ENCODE results near the gene RPL10A.

RPL10A gene

GRCh38 chr6:35445691-35446090 lies 22.5 kb upstream of the RPL10A start:
- peak in 1 of 2 donors; percentile 42 for DNase-seq (ENCODE audit: low read depth in 2 of 2)
- H3K4me3 ChIP-seq (replicated peaks in 1 of 2; ENCODE audit: low read depth in 2 of 2, low read length in 2 of 2): no peak overlapping the region
- TF ChIP-seq CTCF (IDR thresholded peaks at IDR 0.05; ENCODE audit: low read depth, low read length): no peak

GRCh38 chr6:35448191-35448590 lies 20.0 kb upstream of the RPL10A start:
- no peak overlapping the region for H3K4me3 ChIP-seq (replicated peaks in 1 of 2; ENCODE audit: low read depth in 2 of 2, low read length in 2 of 2)
- TF ChIP-seq CTCF (IDR thresholded peaks at IDR 0.05; ENCODE audit: low read depth, low read length): no peak
- DNase-seq (ENCODE audit: low read depth in 2 of 2): no peak

- peak; percentile 81 to 83 for DNase-seq (ENCODE audit: low read depth in 2 of 2)
- TF ChIP-seq CTCF (IDR thresholded peaks at IDR 0.05; ENCODE audit: low read depth, low read length): peak; percentile 70
- no peak overlapping the region for H3K4me3 ChIP-seq (replicated peaks in 1 of 2; ENCODE audit: low read depth in 2 of 2, low read length in 2 of 2)
These were observed 18.8 kb upstream of the RPL10A start for GRCh38 chr6:35449287-35449881.

- DNase-seq (ENCODE audit: low read depth in 2 of 2): no peak
- H3K4me3 ChIP-seq (replicated peaks in 1 of 2; ENCODE audit: low read depth in 2 of 2, low read length in 2 of 2): peak overlapping the region; percentile 13 to 45
These were observed 16.6 kb upstream of the RPL10A start for GRCh38 chr6:35451354-35452182.

GRCh38 chr6:35452183-35453090 lies 15.8 kb upstream of the RPL10A start, which contains the start of gene FANCE:
FANCE (plus strand) TSS chr6:35452338; CDS start chr6:35452546, 208 bp downstream.
- TF ChIP-seq CTCF (IDR thresholded peaks at IDR 0.05; ENCODE audit: low read depth, low read length): no peak
- peak within 1 kb of the TSS; percentile 61 to 74 for H3K4me3 ChIP-seq (replicated peaks in 1 of 2; ENCODE audit: low read depth in 2 of 2, low read length in 2 of 2)
- DNase-seq (ENCODE audit: low read depth in 2 of 2): peak; percentile 93 to 94

More at GRCh38 chr6:35451354-35452182, 16.6 kb upstream of the RPL10A start:
- no peak for TF ChIP-seq CTCF (IDR thresholded peaks at IDR 0.05; ENCODE audit: low read depth, low read length)

- DNase-seq (ENCODE audit: low read depth in 2 of 2): no peak
- peak overlapping the region in 1 of 2 donors; percentile 74 for H3K4me3 ChIP-seq (replicated peaks in 1 of 2; ENCODE audit: low read depth in 2 of 2, low read length in 2 of 2)
- no peak for TF ChIP-seq CTCF (IDR thresholded peaks at IDR 0.05; ENCODE audit: low read depth, low read length)
These were observed 15.0 kb upstream of the RPL10A start for GRCh38 chr6:35453236-35453635.
